Measurements from ENCODE around the gene MTHFD2L.
"Not testable (repeated sequence)": the region's sequence is repeated elsewhere in the genome, so short reads cannot be mapped to it uniquely, and the experiment has no call there.

Gene MTHFD2L

GRCh38 chr4:74190919-74191397, 33.0 kb downstream of the MTHFD2L start:
- DNase-seq, result peak in 1 of 2 experiments; percentile 5

DNA sequence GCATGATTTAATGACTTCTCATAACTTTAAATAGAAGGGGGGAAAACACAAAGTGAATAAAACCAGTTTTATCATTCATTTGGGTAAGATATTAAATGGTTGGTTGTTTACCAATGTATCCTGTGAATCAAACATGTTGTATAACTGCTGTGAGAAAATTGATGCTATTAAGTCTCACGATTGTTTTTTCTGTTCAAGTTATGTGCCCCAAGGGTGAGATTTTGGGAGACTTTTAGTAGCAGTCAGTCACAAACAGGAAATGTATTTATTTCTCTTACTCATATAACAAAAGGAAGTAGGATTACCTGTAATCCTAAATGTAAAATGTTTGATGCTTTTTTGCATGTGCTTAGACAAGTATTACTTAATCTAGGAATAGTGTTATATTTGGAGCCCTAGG, 39.2 kb downstream of the MTHFD2L start:
- no peak for DNase-seq

DNA sequence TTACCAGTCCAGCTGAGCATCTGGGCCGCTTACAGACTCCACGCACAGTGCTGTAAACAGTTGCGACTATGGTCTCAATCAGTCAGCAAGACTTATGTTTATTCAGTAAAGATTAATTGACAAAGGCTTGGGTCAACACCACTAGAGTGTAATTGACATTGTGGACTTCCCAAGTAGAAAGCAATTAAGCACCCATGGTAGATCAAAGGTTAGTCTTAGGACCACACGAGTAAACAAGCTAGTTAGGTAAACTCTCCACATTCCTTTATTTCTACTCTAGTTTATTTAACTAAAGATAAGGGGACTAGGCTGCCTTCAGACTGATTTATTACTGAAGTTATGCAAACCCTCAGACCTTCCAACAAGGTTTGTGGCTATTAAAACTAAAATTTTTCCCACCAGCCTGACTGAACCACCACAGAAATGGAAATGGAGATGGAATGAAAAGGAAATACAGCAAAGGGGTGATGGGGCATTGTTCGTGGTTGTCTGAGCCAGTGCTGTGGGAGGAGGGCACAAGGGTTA, 44.2 kb downstream of the MTHFD2L start:
- no peak for DNase-seq

- DNase-seq, result no peak
Observed at GRCh38 chr4:74203467-74203866, 45.5 kb downstream of the MTHFD2L start.

DNA sequence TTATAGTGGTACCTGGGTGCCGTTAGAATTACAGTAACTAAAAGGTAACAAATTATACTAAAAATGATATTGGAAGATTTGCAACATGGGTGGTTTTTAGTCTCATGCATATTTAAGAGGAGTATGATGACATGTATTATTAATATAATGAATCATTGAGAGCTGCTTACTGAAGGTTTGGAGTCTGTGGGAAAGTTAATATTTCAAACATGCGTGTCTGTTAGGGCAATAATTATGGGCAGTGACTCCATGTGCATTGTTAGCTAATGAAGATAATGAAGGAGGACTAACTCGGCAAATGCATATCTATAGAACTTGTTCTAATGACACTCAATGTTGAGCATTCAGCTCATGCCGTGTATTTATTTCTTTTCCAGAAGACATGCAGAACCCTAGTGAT, 47.1 kb downstream of the MTHFD2L start:
- DNase-seq, result no peak

DNA sequence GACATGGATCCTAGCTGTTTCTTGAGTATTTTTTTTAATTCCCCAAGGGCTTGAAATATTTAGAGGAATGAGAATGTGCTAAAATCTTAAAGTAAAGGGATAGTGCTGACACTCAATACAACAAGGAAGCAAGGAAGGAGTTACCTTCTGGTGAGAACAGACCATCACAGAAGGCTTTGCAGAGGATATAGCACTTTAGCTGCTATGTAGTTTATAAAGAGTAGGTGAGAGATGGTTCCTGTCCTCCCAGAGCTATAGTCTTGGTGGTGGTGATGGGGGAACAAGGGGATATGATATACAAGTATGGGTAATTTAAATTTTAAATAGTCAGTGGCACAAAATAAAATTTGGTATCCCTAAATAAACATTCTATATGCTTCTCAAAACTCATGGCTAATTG, 47.6 kb downstream of the MTHFD2L start:
- no peak for DNase-seq

GRCh38 chr4:74206088-74206825, 48.3 kb downstream of the MTHFD2L start:
- DNase-seq, result no peak

DNA sequence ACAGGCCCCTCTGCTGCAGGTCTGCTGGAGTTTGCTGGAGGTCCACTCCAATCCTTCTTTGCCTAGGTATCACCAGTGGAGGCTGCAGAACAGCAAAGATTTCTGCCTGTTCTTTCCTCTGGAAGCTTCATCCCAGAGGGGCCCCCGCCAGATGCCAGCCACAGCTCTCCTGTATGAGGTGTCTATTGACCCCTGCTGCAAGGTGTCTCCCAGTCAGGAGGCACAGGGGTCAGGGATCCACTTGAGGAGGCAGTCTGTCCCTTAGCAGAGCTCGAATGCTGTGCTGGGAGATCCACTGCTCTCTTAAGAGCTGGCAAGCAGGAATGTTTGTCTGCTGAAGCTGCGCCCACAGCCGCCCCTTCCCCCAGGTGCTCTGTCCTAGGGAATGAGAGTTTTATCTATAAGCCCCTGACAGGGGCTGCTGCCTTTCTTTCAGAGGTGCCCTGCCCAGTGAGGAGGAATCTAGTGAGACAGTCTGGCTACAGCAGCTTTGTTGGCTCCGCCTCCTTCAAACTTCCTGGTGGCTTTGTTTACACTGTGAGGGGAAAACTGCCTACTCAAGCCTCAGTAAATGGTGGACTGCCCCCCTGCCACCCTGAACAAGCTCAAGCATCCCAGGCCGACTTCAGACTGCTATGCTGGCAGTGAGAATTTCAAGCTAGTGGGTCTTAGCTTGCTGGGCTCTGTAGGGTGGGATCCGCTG, 56.7 kb downstream of the MTHFD2L start:
- not testable (repeated sequence) for DNase-seq

- DNase-seq, result not testable (repeated sequence)
Observed at GRCh38 chr4:74215236-74215635, 57.3 kb downstream of the MTHFD2L start.

DNA sequence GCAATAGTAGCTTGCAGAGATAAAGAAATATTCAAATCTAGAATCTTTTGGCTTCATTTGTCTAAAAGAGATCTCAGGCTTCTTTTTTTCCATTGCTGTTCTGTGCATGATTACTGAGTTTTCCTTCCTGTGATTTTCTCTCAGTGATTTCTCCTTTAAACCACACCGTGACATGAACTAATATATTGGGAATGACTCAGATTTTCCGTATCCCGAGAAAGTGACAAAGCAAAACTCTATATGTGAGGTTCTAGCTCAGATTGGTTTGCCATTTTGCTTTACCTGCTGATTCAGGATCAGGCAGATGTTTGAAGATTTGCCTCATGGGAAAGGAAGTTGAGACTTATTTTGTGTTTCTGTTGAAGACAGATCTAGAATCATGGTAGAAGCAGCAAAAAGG, 59.4 kb downstream of the MTHFD2L start:
- DNase-seq, result no peak

- DNase-seq, result no peak
Observed at GRCh38 chr4:74218201-74218600, 60.3 kb downstream of the MTHFD2L start.

DNA sequence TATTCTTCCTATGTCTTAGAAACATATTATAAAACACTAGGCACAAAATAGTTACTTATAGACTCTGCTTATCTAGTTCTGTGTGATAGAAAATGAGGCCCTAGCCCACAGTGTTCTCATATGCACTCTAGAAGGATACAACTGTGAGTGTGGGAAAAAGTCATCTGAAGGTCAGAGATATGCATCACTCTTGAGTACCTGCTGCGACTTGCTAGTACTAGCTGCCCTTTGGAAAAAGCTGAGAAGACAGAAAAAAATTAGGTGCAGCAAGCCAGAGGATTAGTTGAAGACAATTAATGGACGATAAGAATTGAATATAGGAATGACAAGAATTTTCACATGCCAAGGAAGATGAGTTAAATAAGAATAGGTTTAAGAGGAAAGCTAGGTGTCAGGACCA, 61.3 kb downstream of the MTHFD2L start:
- no peak for DNase-seq

GRCh38 chr4:74223098-74223497, 65.2 kb downstream of the MTHFD2L start:
- no peak for DNase-seq

DNA sequence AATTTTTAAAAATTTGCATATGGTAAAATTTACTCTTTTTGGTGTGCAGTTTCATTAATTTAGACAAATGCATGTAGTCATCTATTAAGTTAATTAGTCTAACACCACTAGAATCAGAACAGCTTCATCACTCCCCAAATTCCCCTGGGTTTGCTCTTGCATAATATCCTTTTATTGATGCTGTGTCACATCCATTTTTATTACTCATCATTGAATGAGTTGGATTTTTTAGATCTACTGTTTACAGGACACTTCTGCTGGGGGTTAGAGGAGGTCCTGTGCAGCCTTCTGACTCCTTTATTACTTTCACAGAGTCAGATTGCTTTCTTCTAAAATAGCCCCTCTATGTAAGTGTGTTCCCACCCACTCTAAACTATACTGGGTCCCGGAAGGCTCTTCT, 65.9 kb downstream of the MTHFD2L start:
- DNase-seq, result no peak

DNA sequence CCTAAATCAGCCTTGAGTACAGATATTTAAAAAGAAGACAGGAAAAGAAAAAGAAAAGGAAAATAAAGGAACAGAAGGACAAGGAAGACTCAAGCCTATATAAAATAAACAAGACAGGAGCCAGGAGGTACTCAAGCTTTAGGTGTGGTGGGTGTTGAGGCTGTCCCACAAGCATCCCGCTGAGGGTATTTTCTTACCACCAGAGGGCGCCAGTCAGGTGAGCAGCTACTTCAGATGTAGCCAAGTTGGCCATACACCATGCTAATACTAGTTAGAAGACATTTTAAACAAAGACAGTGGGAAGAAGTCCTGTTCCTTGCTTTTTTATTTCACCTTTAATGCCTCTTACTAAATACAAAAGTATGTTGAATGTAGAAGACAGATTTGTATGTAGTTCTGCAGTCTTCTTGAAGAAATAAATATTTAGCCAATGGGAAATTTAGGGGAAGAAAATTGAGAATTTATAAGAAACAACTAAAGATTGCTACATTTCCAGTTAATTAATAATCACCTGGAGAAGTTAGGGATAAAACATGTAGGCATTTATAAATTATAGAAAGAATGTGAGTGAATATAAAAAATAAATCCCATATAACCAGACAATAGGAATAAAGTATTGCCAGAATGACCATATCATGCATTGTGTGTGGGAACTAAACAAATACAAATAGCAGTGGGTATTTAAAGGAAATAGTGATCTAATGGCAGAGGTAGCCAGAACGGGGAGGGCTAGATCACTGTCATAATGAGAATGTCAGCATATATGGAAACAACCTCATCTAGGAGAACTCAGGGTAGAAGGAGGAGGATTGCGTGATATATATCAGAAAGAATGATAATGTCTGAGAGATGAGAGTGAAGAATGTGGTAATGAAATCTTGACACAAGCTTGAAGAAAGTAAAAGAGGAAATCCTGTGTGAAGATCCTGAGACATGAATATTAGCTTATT, 71.0 kb downstream of the MTHFD2L start:
- DNase-seq, result peak; percentile 37 to 53

DNA sequence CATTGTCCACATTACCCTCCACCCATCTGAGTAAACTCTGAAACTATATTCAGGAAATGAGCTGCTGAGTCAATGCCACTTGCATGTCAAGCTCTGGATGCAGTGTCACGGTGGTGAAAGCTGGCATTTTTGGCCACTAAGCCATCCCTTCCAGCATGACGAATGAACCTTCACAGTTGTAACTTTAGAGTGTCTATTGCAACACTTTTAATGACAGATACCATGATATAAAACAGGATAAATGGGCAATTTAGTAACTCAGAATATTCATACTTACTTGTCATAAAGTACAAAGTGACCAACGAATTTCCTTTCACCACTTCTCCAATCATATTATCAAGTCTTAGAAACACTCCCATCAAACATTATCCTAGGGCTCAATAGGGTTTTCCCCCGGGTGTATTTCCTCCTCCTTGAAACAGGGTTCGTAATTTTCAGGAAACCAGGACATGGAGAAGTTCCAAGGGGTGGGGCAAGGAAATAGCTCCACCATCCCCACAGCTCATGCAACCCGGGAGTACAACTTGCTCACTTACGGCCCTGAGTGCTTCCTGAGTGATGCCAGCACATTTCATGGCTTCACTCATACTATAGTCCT, 73.1 kb downstream of the MTHFD2L start:
- no peak for DNase-seq

- no peak for DNase-seq
Observed at GRCh38 chr4:74235135-74235534, 77.2 kb downstream of the MTHFD2L start.

DNA sequence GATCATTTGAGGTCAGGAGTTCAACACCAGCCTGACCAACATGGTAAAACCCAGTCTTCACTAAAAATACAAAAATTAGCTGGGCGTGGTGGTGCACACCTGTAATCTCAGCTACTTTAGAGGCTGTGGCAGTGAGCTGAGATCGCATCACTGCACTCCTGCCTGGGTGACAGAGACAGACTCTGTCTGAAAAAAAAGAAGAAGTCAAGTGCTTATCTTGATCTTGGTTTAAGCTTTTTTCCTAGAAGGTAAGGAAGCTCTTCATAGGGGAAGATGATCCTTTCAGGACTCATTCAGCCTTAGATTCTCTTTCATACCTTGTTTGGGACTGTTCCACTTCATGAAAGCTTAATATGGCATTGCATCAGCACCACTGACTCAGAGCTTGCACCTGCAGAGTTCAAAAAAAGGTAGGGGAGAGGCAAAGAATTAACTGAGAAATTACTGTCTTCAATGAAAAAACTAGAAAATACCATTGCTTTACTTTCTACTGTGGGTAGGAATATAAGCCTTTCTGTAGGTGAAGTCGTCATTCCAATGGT, 79.6 kb downstream of the MTHFD2L start:
- DNase-seq, result no peak

- DNase-seq, result no peak
Observed at GRCh38 chr4:74244049-74244448, 86.1 kb downstream of the MTHFD2L start.

DNA sequence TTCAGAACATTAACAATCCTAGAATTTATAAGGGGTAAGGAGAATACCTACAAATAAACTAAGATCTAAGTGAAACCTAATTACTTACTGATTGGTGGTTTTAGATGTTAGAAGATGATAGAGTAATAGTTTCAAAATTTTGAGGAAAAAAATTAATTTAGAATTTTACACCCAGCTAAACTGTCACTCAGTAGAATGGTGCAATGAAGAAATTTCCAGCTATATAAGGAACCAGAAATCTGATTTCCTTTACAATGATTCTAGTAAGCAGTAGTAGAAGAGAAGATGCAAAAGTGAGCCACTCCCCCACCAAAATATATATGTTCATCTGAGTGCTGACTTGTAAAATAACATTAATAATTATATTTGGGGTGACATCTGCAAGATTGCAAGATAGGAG, 95.0 kb downstream of the MTHFD2L start:
- no peak for DNase-seq

- DNase-seq, result no peak
Observed at GRCh38 chr4:74254386-74254785, 96.5 kb downstream of the MTHFD2L start.

DNA sequence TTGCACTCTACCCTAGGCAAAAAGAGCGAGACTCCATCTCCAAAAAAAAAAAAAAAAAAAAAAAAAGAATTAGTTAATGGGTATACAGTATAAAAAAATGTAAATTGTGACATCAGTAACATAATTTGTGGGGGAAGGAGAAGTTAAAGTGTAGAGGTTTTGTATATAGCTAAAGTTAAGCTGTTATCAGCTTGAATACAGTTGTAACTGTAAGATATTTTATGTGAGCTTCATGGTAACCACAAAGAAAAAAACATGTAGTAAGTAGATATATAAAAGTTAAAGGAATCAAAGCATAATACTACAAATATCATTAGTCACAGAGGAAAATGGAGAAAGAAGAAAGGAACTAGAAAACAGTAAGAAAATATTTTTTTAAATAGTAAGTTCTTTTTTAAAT, 97.2 kb downstream of the MTHFD2L start:
- DNase-seq, result no peak

Data from SHP77 (cell line).